ENCODE data around the gene CAMK2D. TPM values are rescaled to one million over a fixed set of nuclear protein-coding genes. Genes with fewer than 3 reads are reported as not detected.

CAMK2D gene
- polyA plus RNA-seq, 3 donors, result 10.4 to 30.6 (median 19.6) TPM

DNA sequence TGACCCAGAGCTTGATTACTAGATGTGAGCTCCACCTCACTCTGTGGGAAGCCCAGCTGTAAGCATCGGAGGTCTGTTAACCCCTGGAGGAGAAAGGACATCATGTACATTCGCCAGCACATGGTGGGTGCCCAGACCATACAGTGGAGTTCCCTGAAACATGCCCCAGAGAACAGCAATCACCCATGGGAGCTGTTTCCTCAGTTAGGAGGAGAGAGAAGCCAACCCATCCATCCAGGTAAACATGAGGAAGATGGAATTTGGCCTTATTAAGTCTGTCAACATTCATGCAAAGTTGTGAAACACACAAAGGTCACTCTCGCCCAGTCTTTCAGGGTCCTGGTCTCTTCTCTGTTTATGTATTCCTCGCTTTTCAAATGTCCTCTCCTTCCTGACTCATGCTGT, 357.4 kb downstream of the CAMK2D start:
- Mint-ChIP-seq H3K4me3 (no peak overlapping the region), H3K36me3 (no peaks in the 10 kb centered on the region), H3K4me1 (no peaks in the 10 kb centered on the region), H3K27ac (no peak overlapping the region), H3K27me3 (ENCODE audit: low read depth in 3 of 3) (peaks cover 0 to 3% (median 0%) of the 10 kb centered on the region in 3 donors), H3K9me3 (peaks cover 0 to 5% (median 0%) of the 10 kb centered on the region in 7 donors)
- H3K9ac ChIP-seq (ENCODE audit: insufficient read depth, low read length, poor library complexity, severe bottlenecking), result no peak overlapping the region
- intact Hi-C loops (cut with micrococcal nuclease), result no loop called here
- no peak overlapping the region for H3K27ac ChIP-seq (ENCODE audit: low read depth in 1 of 2, low read length in 2 of 2)
- 100% methylated on average over 1 of the region's 4 CpGs for WGBS (ENCODE audit: insufficient coverage)
- no peaks in the 10 kb centered on the region for H3K9me3 ChIP-seq (replicated peaks in 1 of 2; ENCODE audit: control insufficient read depth in 1 of 2, insufficient read depth in 1 of 2, low read length in 2 of 2)
- H3K27me3 ChIP-seq (ENCODE audit: control insufficient read depth in 2 of 2, insufficient read depth in 2 of 2, low read length in 2 of 2), result no peaks in the 10 kb centered on the region
- H3K4me1 ChIP-seq (ENCODE audit: control insufficient read depth in 1 of 2, insufficient read depth in 2 of 2, low read length in 2 of 2), result no peaks in the 10 kb centered on the region
- H2AFZ ChIP-seq (ENCODE audit: insufficient read depth, low read depth, low read length, poor library complexity, severe bottlenecking), result no peak overlapping the region
- DNase-seq, result no peak
- H3K4me2 ChIP-seq (replicated peaks; ENCODE audit: extremely low read depth, low read length, poor library complexity, severe bottlenecking), result no peak overlapping the region
- TF ChIP-seq, protein P1, sequence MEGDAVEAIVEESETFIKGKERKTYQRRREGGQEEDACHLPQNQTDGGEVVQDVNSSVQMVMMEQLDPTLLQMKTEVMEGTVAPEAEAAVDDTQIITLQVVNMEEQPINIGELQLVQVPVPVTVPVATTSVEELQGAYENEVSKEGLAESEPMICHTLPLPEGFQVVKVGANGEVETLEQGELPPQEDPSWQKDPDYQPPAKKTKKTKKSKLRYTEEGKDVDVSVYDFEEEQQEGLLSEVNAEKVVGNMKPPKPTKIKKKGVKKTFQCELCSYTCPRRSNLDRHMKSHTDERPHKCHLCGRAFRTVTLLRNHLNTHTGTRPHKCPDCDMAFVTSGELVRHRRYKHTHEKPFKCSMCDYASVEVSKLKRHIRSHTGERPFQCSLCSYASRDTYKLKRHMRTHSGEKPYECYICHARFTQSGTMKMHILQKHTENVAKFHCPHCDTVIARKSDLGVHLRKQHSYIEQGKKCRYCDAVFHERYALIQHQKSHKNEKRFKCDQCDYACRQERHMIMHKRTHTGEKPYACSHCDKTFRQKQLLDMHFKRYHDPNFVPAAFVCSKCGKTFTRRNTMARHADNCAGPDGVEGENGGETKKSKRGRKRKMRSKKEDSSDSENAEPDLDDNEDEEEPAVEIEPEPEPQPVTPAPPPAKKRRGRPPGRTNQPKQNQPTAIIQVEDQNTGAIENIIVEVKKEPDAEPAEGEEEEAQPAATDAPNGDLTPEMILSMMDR (IDR thresholded peaks at IDR 0.05), result no peak
- no peaks in the 10 kb centered on the region for H4K20me1 ChIP-seq (ENCODE audit: insufficient read depth, low read length)
- H3K79me2 ChIP-seq (ENCODE audit: insufficient read depth, low read length), result no peaks in the 10 kb centered on the region
- no peaks in the 10 kb centered on the region for H3K36me3 ChIP-seq (replicated peaks in 1 of 2; ENCODE audit: control insufficient read depth in 1 of 2, insufficient read depth in 2 of 2, low read length in 2 of 2)
- H3K4me3 ChIP-seq (replicated peaks in 1 of 3; ENCODE audit: low read depth in 2 of 3, low read length in 3 of 3), result no peak overlapping the region

Small RNA genes within 50 kb of the gene (small RNA-seq; reads per million reads assigned to genes)
- gene RN7SL184P (ENCODE audit: insufficient read length, low read depth), result not detected
- 1.2 reads per million for gene RNU1-138P (ENCODE audit: insufficient read length, low read depth)

Other genes starting within 250 kb of the CAMK2D start
- gene ARSJ, start 217.9 kb upstream of the CAMK2D start, polyA plus RNA-seq, result not detected

Measured in CD14-positive monocyte (primary cell).